Stimulated activated CD4-positive, alpha-beta T cell treated with anti-CD3 and anti-CD28 coated beads, Interleukin-15, amount 100 ng/mL, for 48 hours (primary cell): ENCODE results near the gene SLC25A39.
A peak's percentile ranks its signal among the peaks of the same experiment; 100 is the strongest.
"Not testable (repeated sequence)": the region's sequence is repeated elsewhere in the genome, so short reads cannot be mapped to it uniquely, and the experiment has no call there.

Experiments used
- DNase-seq, 2 donors: peaks; one replicate each; pipeline ENCODE4 v3.0.0-alpha.2; 2020; ENCODE audit warnings: low read depth in 2 of 2

The SLC25A39 gene

DNA sequence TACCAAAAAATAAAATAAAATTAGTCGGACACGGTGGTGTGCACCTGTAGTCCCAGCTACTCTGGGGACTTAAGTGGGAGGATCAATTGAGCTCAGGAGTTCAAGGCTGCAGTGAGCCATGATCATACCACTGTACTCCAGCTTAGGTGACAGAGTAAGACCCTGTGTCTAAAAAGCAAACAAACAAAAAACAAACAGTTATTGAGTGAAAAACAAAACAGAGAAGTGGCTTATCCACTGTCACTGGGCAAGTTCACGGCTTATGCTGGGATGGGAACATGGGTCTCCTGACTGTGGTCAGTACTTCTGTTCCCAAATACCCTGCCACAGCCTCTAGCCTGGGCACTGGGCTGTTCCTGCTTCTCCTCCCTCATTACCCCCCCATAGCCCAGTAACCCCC, 10.9 kb upstream of the SLC25A39 start:
- DNase-seq: no peak

DNA sequence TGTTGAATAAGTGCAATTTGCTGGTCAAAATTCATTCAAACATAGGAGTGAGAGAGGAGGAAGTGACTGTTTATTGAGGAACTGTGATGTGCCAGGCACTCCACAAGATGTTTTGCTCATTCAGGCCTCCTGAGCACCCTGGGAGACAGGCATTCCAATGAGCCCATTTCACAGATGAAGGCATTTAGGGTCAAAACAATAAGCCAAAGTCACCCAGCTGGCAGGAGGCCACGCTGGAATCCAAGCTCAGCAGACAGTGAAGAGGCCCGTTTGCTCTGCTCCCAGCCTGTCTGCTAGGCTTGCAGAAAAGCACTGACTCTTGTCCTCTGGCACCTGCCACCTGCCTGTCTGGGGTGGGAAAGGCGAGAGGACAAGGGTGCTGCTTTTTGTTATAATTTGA, 10.1 kb upstream of the SLC25A39 start:
- DNase-seq: no peak

DNA sequence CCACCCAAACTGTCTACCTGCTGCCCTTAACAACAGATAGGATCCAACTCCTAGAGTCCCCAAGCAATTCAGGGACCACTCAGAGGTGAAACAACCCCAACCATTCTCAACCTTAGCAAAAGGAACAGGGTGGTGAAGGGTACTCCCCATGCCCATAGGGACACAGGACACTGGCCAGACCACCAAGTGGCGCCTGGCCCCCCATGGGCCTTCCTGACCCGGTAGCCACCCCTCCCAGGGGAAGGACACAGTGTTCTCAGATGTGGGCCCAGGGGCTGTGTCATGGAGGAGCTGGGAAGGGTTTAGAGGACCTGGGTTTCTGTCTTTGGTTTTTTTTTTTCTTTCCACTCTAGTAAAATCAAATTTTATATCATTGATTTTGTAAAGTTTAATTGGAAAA, 9.7 kb upstream of the SLC25A39 start:
- no peak for DNase-seq

DNA sequence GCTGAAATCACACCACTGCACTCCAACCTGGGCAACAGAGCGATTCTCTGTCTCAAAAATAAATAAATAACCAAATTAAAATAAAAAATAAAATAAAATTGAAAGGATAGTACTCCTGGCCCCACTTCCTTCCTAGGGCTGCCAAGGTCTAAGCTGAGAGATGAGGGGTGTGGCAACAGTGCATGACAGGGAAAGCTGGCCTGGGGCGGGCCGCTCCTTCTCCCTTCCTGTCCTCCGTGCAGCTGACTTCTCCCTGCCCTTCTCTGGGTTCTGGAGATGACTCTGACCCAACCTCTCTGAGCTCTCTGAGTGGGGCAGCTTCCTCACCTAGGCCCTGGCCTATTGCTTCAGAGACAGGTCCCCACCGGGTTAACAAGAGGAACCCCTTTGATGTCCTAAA, 8.7 kb upstream of the SLC25A39 start:
- DNase-seq: no peak

DNA sequence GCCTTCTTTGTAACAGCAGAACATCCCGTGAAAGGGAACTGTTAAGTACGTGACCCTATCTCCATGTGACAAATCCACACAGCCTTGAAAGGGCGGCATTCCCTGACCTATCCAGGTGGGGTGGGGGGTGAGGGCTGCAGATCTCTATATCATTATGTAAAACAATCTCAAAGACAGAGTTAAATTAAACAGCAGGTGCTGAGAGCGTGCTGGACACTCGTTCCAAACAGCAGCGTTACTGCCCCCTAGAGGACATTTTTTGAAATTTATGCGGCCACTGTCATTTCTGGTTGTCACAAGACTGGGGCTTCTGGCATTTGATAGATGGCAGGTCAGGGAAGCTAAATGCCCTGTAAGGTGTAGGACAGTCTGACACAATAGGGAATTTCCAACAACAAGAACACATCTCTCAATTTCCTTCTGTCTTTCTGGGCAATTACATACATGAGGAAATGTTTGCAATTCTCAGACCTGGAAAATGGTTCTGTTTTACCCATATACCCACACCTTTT, 6.7 kb upstream of the SLC25A39 start:
- DNase-seq: peak in 1 of 2 donors; percentile 66

DNA sequence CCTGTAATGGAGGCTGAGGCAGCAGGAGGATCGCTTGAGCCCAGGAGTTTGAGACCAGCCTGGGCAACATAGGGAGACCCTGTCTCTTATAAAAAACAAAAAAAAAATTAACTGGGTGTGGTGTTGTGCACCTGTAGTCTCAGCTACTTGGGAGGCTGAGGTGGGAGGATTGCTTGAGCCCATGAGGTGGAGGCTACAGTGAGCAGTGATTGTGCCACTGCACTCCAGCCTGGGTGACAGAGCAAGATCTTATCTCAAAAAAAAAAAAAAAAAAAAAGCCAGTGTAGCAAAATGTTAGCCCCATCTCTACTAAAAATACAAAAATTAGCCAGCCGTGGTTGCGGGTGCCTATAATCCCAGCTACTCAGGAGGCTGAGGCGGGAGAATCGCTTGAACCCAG, 5.6 kb upstream of the SLC25A39 start:
- not testable (repeated sequence) for DNase-seq

DNA sequence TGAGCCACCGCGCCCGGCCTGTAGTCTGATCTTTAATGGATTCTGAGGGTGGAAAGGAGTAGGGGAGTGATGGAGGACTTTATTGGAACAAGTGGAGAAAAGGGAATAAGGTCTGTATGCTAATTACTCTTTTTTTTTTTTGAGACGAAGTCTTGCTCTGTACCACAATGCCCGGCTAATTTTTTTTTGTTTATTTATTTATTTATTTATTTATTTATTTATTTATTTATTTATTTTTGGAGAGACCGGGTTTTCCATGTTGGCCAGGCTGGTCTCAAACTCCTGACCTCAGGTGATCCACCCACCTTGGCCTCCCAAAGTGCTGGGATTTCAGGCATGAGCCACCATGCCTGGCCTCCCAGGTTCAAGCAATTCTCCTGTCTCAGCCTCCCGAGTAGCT, 4.9 kb upstream of the SLC25A39 start:
- not testable (repeated sequence) for DNase-seq

DNA sequence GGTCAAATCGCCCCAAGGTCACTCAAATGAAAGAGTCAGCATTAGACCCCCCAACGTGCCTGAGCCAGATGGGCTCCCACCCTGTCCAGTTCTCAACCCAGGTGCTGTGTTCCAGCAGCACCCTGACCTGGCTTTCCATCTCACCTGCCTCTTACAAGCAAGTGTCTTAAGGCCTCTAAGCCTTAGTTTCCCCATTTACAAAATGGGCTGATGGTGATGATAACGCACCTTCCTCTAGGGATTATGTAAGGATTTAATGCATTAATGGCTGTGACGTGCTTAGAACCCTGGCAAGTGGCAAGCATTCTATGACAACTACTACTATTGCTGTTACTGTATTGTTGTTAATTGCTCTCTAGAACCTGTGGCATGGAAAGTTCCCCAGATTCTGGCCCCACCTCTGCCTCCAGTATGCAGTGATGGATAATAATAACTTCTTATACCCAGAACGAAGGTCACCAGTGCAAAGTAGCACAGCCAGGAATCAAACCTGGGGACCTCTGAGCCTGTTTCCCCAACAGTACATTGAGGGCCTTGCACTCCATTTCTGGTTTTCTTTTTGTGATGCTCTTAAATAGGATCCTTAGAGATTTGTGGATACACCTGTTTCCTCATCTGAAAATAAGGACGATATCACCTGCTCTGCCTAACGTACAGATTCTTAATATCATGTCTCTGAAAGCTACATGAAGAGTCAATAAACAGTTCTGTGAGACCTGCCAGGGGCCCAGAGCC, 3.3 kb upstream of the SLC25A39 start:
- no peak for DNase-seq

DNA sequence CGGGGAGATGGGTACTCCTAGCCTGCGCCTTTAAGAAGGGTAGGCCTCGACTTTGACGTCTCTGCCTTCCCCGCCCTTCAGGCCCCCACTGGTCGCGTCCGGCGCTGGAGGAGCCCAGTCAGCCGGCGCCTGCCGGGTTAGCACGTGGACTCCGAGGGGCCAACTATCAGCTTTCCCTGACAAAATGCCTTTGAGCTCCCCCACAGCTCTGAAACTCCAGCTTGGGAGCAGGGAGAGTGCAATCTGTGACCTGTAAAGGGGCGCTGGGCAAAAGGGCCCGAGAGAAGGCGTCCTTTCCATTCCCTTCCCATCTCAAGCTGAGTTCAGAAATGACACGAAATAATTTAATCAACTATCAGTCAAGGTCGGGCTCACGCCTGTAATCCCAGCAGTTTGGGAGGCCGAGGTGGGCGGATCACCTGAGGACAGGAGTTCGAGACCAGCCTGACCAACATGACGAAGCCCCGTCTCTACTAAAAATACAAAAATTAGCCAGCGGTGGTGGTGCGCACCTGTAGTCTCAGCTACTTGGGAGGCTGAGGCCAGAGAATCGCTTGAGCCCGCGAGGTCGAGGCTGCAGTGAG, 2.3 kb upstream of the SLC25A39 start:
- peak; percentile 85 to 89 for DNase-seq

DNA sequence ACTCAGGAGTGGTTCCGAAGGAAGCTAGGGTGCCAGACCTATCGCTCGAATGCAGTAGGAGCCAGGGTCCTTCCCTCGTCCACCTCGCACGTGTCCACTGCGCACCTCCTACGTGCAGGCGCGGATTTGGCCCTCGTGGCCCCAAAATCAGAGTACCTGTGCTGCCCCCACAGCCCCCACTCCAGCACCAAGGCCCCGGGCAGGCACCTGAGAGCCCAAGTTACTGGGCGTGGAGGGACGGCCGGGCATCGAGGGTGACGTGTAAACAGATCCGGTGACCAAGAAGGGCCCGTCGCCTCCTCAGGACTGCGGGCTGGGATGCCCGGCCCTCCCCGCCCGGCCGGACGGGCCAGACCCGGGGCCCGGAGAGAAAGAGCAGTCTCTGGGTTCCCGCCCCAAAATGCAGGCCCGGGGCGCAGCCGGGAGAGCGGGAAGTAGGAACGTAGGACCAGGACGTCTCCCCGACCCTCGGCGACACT, 492 bp downstream of the SLC25A39 start:
- DNase-seq: no peak

DNA sequence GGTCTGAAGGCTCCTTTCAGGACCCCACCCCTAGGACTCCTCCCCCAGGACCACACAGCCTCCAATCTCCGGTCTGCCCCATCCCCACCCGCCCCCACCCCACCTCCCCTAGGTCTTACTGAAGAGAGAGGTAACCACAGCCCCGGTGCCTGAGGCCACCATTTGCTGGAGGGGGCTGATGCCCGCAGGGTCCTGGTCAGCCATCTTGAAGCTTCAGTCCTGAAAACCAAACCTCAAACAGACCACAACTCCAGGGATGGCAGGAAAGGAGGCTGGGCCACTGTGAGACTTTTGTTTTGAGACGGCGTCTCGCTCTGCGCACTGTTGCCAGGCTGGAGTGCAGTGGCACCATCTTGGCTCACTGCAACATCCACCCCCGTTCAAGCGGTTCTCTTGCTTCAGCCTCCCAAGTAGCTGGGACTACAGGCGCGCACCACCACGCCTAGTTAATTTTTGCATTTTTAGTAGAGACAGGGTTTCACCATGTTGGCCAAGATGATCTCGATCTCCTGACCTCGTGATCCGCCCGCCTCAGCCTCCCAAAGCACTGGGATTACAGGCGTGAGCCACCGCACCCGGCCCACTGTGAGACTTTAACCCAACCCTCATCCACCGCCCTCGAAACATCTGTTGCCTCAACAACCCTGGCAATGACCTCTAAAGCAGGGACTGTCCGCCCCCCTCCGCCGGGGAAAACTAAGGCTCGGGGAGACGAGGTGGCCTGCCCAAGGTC, 1.1 kb downstream of the SLC25A39 start:
- DNase-seq: no peak

DNA sequence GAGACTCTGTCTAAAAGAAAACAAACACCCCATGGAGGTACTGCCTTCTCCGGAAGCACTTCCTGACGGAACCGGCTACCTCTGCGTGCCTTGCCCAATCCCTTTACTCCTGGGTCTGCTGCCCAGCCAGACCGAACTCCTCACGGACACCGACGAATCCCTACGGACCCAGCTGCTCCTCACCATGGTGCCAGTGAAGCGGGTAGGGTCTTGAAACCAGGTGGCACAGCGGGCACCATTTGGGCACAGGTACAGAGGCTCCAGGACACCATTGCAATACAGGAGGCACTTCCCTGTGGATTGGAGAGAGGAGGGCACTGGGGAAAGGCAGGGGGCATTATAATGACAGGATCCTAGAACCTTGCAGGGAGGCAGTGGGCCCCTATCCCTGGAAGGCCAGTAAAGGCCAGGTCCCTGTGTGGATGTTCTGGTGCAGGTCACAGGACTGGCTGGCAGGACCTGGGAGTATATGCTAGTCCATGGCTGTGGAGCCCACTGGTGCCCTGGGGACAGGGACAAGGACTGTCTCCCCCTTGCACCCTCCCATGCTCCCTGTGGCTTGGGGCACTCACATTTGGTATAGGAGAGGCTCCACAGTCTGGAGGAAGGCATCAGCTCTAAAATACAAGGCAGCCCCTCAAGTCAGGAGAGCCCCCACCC, 2.3 kb downstream of the SLC25A39 start:
- DNase-seq: no peak

DNA sequence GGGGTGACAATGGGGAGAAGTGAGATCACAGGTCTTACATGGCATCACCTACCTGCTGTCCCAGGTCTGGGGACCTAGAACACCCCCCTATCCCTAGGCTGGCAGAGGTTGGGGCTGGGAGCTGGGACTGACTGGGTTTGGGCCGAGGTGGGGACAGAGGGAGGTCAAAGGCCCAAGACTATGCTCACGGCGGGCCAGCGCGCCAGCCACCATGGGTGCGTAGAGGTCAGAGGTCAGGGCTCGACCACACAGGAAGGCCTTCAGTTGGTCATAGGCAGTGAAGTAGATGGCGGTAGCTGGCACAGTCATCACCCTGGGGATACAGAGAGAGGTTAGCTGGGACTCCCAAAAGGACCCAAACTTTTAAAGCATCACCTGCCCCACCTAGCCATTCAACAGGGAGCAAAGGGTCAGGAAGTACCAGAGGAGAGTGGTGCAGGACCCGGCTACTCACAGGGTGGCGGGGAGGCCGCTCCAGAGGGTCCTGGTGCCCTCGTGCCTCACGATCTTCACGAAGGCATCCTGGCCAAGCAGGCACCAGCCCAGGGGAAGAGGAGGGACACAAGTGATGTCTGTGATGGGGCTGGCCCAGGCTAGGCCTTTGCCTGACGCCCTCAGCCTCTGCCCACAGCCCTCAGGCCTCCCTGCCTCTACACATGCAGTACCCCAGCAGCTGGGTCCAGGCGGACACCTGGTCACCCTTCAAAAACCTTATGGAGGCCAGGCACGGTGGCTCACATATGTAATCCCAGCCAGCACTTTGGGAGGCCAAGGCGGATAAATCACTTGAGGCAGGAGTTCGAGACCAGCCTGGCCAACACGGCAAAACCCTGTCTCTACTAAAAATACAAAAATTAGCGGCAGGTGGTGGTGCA, 3.1 kb downstream of the SLC25A39 start:
- no peak for DNase-seq

DNA sequence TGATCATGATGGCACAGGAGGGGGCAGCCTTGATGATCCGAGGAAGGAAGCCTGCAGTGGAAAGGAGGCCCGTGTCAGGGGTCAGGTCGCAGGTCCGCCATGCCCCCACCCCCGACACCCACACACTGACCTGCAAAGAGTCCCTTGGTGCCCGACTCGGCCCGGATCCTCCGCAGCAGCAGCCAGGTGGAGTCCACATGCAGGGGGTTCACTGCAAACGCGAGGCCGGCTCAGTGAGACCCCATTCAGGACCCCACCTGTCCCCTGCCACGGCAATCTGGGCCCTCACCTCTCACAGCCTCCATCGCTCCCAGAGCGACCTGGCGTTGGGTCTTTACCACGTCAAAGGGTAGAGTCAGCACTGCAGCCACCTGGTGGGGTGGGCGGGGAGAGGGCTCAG, 4.6 kb downstream of the SLC25A39 start:
- no peak for DNase-seq

DNA sequence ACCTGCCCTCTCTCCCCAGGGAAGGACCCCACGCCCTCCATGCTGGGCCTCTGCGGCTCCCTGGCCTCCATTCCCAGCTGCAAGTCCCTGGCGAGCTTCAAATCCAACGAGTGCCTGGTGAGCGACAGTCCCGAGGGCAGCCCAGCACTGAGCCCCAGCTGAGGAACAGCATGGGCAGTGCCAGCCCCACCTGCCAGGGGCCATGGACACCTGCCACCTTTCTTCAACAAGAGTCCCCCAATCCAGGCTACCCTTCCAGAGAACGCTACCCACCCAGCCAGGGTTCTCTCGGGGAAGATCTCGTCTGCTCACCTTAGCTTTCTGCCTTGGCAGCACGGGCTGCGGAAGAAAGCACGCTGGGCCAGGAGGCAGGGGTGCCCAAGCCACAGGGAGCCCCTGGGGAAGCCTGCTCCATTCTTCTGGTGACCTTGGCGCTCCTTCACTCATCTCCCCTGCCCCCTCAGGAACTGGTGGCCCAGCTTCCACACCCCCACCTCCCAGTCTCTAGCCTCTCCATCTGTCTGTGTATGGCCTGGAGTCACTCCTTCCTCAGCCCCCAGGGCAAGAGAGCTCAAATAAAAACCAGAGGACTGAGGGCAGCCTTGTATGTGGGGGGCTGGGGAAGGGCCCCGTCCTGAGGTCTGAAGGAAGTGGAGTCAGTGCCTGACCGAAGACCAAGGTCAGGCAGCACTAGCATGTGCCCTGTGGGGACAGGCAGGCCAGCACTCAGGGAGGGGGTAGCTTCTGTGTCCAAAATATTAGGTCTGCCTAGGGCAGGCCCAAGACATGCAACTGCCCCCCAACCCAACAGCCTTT, 6.3 kb downstream of the SLC25A39 start:
- no peak for DNase-seq

DNA sequence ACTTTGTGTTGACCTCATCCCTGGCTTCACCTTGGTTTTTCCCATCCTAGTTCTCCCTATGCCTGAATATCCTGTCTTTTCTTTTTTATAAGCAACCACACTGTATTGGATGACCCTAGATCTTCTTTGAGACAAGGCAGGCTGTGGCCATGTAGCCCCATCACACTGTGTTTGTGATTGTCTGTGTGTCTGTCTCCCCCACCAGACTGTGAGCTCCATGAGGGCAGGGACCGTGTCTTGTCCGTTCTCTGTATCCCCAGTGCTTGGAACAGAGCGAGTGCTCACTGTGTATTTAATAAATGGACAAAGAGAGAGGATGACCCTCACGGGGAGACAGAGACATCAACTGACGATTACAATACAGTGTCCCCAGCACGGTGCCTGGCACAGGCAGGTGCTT, 7.1 kb downstream of the SLC25A39 start:
- DNase-seq: no peak

DNA sequence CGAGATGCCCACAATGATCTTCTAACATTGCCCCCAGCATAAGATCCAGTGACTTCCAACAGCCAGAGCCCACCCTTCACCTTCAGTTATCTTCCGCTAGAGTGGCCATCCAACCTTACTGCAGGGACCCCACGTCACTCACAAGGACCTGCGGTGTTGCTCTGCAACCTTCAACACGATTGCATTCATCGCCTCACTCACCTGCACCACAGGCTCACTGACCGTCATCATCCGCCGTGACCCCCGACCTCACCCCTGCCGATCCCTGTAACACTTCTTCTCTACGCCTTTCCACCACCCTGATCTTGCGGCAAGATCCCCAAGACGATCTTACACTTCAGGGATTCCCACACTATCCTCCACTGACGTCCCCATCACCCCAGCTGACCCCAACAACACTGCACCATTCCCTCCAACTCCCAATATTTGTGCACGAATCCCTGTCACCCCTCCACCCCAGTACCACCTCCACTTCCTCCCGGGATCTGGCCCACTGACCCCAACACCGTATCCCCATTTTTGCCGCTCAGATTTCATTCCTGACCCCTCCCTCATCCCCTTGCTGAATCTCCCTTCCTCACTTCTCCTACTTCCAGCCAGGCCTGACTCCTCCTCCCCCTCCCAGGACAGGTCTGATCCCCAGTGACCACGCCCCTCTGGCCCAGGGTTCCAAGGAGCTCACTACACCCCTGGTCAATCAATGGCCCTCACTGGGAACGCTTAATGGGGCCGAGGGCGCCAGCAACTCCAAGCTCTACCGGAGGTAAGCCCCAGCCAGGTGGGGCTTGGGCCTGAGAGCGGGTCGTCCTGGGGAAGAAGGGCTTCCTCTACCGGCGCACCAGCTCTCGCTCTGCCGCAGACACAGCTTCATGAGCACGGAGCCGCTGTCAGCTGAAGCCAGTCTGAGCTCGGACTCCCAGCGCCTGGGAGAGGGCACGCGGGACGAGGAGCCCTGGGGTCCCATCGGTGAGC, 8.6 kb downstream of the SLC25A39 start:
- no peak for DNase-seq

DNA sequence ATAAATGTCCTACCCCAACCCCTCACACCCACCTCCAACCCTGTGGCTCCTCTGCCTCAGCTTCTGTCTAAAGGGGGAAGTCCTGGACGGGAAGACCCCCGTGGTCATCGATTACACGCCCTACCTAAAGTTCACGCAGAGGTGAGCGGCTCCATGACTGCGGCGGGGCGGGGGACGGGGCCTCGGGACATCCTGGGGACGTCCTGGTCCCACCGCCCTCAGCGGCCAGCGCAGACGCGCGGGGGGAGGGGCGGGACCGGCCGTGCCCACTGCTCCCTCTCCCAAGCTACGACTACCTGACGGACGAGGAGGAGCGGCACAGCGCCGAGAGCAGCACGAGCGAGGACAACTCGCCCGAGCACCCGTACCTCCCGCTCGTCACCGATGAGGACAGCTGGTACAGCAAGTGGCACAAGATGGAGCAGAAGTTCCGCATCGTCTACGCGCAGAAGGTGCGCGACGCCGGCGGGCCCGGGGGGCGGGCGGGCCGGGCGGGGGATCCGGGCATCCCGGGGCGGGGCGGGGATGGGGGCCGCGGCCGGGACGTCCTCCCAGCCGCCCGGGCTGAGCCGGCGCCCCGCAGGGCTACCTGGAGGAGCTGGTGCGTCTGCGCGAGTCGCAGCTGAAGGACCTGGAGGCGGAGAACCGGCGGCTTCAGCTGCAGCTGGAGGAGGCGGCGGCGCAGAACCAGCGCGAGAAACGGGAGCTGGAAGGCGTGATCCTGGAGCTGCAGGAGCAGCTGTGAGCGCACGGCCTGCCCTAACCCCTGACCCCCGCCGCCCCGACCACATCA, 9.6 kb downstream of the SLC25A39 start:
- peak in 1 of 2 donors; percentile 38 for DNase-seq
